Neural progenitor cell (in vitro differentiated cells): Measurements from ENCODE around the gene DIS3L.
"Not testable (repeated sequence)": the region's sequence is repeated elsewhere in the genome, so short reads cannot be mapped to it uniquely, and the experiment has no call there.

ENCODE experiments used
- EZH2 ChIP-seq: fragments of 200-600 bp; sonication (generic); IDR thresholded peaks from 2 replicates; pipeline ENCODE4 v1.6.1; 2017; ENCODE audit warnings: antibody characterized with exemption, mild to moderate bottlenecking, moderate library complexity
- EZH2phosphoT487 ChIP-seq: fragments of 200-600 bp; sonication (generic); IDR thresholded peaks from 2 replicates; pipeline ENCODE4 v1.6.1; 2017; ENCODE audit warnings: antibody characterized with exemption
- TF ChIP-seq, protein P1 (sequence below): fragments of 200-600 bp; sonication (generic); IDR thresholded peaks from 2 replicates; pipeline ENCODE4 v1.5.1; 2017; ENCODE audit warnings: antibody characterized with exemption, mild to moderate bottlenecking

DNA sequence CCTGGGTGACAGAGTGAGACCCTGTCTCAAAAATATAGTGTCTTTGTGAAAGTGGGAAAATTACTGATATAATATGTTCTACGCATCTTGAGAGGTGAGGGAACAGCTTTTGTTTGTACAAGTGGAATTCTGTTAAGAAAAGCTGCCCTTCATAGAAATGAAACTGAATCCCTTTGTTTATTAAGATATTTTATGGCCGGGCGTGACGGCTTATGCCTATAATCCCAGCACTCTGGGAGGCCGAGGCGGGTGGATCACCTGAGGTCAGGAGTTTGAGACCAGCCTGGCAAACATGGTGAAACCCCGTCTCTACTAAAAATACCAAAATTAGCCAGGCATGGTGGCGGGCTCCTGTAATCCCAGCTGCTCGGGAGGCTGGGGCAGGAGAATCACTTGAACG lies 11.1 kb downstream of the DIS3L start:
- TF ChIP-seq, protein P1, sequence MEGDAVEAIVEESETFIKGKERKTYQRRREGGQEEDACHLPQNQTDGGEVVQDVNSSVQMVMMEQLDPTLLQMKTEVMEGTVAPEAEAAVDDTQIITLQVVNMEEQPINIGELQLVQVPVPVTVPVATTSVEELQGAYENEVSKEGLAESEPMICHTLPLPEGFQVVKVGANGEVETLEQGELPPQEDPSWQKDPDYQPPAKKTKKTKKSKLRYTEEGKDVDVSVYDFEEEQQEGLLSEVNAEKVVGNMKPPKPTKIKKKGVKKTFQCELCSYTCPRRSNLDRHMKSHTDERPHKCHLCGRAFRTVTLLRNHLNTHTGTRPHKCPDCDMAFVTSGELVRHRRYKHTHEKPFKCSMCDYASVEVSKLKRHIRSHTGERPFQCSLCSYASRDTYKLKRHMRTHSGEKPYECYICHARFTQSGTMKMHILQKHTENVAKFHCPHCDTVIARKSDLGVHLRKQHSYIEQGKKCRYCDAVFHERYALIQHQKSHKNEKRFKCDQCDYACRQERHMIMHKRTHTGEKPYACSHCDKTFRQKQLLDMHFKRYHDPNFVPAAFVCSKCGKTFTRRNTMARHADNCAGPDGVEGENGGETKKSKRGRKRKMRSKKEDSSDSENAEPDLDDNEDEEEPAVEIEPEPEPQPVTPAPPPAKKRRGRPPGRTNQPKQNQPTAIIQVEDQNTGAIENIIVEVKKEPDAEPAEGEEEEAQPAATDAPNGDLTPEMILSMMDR, result not testable (repeated sequence)
- TF ChIP-seq EZH2, EZH2phosphoT487: not testable (repeated sequence)
